ENCODE results near the gene PIBF1.

- TF ChIP-seq EZH2 (IDR thresholded peaks at IDR 0.05; ENCODE audit: low read length, missing control alignments) = no peak
- TF ChIP-seq CTCF (conservative IDR thresholded peaks at IDR 0.05 in 1 of 2, IDR thresholded peaks at IDR 0.05 in 1 of 2; ENCODE audit: low read depth in 1 of 2, low read length in 2 of 2) = no peak
Observed at GRCh38 chr13:72740015-72740414, 41.9 kb upstream of the PIBF1 start.

Measured in fibroblast of lung (primary cell).